Suprapubic skin (tissue), 4 donors: ENCODE results near the gene NT5C1A. TPM values are rescaled to one million over a fixed set of nuclear protein-coding genes. Genes with fewer than 3 reads are reported as not detected.

Experiments used
- DNase-seq, 2 donors: peaks; one replicate each; pipeline ENCODE4 v3.0.0-alpha.2; 2019; ENCODE audit warnings: low spot score in 2 of 2
- H3K27ac ChIP-seq: fragments of 200-600 bp; sonication (generic); one replicate; pipeline ENCODE4 v1.5.1; 2019
- H3K27me3 ChIP-seq: fragments of 200-600 bp; sonication (generic); one replicate; pipeline ENCODE4 v1.5.1; 2019
- H3K36me3 ChIP-seq: fragments of 200-600 bp; sonication (generic); one replicate; pipeline ENCODE4 v1.5.1; 2019
- H3K4me1 ChIP-seq: fragments of 200-600 bp; sonication (generic); one replicate; pipeline ENCODE4 v1.5.1; 2019
- H3K4me3 ChIP-seq: fragments of 200-600 bp; sonication (generic); one replicate; pipeline ENCODE4 v1.5.1; 2019; ENCODE audit warnings: mild to moderate bottlenecking
- H3K9me3 ChIP-seq: fragments of 200-600 bp; sonication (generic); one replicate; pipeline ENCODE4 v1.5.1; 2019
- CTCF ChIP-seq, 2 donors: fragments of 200-600 bp in 1 of 2; fragments of 450-650 bp in 1 of 2; sonication (generic) in 1 of 2; IDR thresholded peaks; one replicate each; pipeline ENCODE4 v1.5.1; 2016 to 2019; ENCODE audit warnings: antibody characterized with exemption in 2 of 2, mild to moderate bottlenecking in 1 of 2, moderate library complexity in 1 of 2
- EP300 ChIP-seq: sonication (generic); formaldehyde crosslinking; IDR thresholded peaks from one replicate; pipeline ENCODE4 v1.6.1; 2017; ENCODE audit warnings: antibody characterized with exemption
- POLR2A ChIP-seq, 2 donors: fragments of 450-650 bp; IDR thresholded peaks; one replicate each; pipeline ENCODE4 v1.6.1; 2017; ENCODE audit warnings: antibody characterized with exemption in 2 of 2, mild to moderate bottlenecking in 2 of 2, moderate library complexity in 2 of 2
- POLR2AphosphoS5 ChIP-seq, 3 donors: sonication (generic); formaldehyde crosslinking; IDR thresholded peaks; one replicate each; pipeline ENCODE4 v1.6.1; 2017; ENCODE audit warnings: antibody characterized with exemption in 3 of 3
- WGBS: methylation state at CpG from one replicate; pipeline ENCODE4 v1.1.5; 2018; 5-methylcytosine and 5-hydroxymethylcytosine counted together
- total RNA-seq, 4 donors: library from RNA; depleted of rRNA; stranded (reverse); fragments of >200 nt; gene quantifications; one replicate each; pipeline ENCODE4 v1.1.0, GENCODE V29; 2016

Gene NT5C1A
- total RNA-seq, 4 donors from 2014 or later: not detected

GRCh38 chr1:39662861-39663260 lies 9.0 kb downstream of the NT5C1A start:
- peaks cover 3% of the 10 kb centered on the region for H3K27me3 ChIP-seq
- WGBS: 92% methylated on average over 1 of the region's 1 CpG
- no peaks in the 10 kb centered on the region for H3K9me3 ChIP-seq
- no peaks in the 10 kb centered on the region for H3K36me3 ChIP-seq
- no peak overlapping the region for H3K4me3 ChIP-seq
- H3K27ac ChIP-seq: no peak overlapping the region
- no peak for DNase-seq
- TF ChIP-seq POLR2A (IDR thresholded peaks at IDR 0.05) (no peak), POLR2AphosphoS5 (IDR thresholded peaks at IDR 0.05) (no peak), CTCF (IDR thresholded peaks at IDR 0.05) (no peak), EP300 (no peak)
- H3K4me1 ChIP-seq: no peaks in the 10 kb centered on the region

- Histone ChIP-seq H3K27me3 (no peaks in the 10 kb centered on the region), H3K4me1 (no peaks in the 10 kb centered on the region), H3K9me3 (no peaks in the 10 kb centered on the region), H3K36me3 (no peaks in the 10 kb centered on the region), H3K4me3 (no peak overlapping the region), H3K27ac (no peak overlapping the region)
- DNase-seq: no peak
- WGBS: 88% methylated on average over 5 of the region's 5 CpGs
- TF ChIP-seq POLR2AphosphoS5 (IDR thresholded peaks at IDR 0.05) (no peak), EP300 (no peak), CTCF (IDR thresholded peaks at IDR 0.05) (no peak), POLR2A (IDR thresholded peaks at IDR 0.05) (no peak)
Measured at GRCh38 chr1:39659538-39659937, 12.4 kb downstream of the NT5C1A start.

- TF ChIP-seq POLR2A (IDR thresholded peaks at IDR 0.05) (no peak), CTCF (IDR thresholded peaks at IDR 0.05) (no peak), EP300 (no peak), POLR2AphosphoS5 (IDR thresholded peaks at IDR 0.05) (no peak)
- 85% methylated on average over 12 of the region's 12 CpGs for WGBS
- Histone ChIP-seq H3K27ac (no peak overlapping the region), H3K36me3 (no peaks in the 10 kb centered on the region), H3K9me3 (no peaks in the 10 kb centered on the region), H3K4me1 (no peaks in the 10 kb centered on the region), H3K4me3 (no peak overlapping the region), H3K27me3 (no peaks in the 10 kb centered on the region)
- DNase-seq: no peak
Measured at GRCh38 chr1:39659110-39659509, 12.8 kb downstream of the NT5C1A start.

GRCh38 chr1:39657923-39658485 lies 13.9 kb downstream of the NT5C1A start:
- Histone ChIP-seq H3K27me3 (no peaks in the 10 kb centered on the region), H3K27ac (no peak overlapping the region), H3K4me1 (peaks cover 9% of the 10 kb centered on the region), H3K9me3 (no peaks in the 10 kb centered on the region), H3K4me3 (no peak overlapping the region), H3K36me3 (no peaks in the 10 kb centered on the region)
- TF ChIP-seq POLR2AphosphoS5 (IDR thresholded peaks at IDR 0.05) (no peak), CTCF (IDR thresholded peaks at IDR 0.05) (peak; percentile 35 to 75), POLR2A (IDR thresholded peaks at IDR 0.05) (no peak), EP300 (no peak)
- DNase-seq: no peak
- 43% methylated on average over 6 of the region's 6 CpGs for WGBS

GRCh38 chr1:39657402-39657801 lies 14.5 kb downstream of the NT5C1A start:
- no peak overlapping the region for H3K4me3 ChIP-seq
- H3K9me3 ChIP-seq: no peaks in the 10 kb centered on the region
- H3K4me1 ChIP-seq: peaks cover 9% of the 10 kb centered on the region
- no peak overlapping the region for H3K27ac ChIP-seq
- DNase-seq: no peak
- no peak for TF ChIP-seq POLR2AphosphoS5 (IDR thresholded peaks at IDR 0.05)
- no peak for TF ChIP-seq POLR2A (IDR thresholded peaks at IDR 0.05)
- TF ChIP-seq CTCF (IDR thresholded peaks at IDR 0.05): no peak
- TF ChIP-seq EP300: no peak
- WGBS: 93% methylated on average over 3 of the region's 3 CpGs
- no peaks in the 10 kb centered on the region for H3K36me3 ChIP-seq
- H3K27me3 ChIP-seq: no peaks in the 10 kb centered on the region
